Body of pancreas (tissue), 4 donors: ENCODE measurements around the gene NXPE3. TPM values are rescaled to one million over a fixed set of nuclear protein-coding genes. Genes with fewer than 3 reads are reported as not detected.
"Not testable (repeated sequence)": the region's sequence is repeated elsewhere in the genome, so short reads cannot be mapped to it uniquely, and the experiment has no call there.

Experiments used
- ATAC-seq: fragments of 150-250 bp; one replicate; pipeline ENCODE4 v1.9.1; 2016
- DNase-seq, 4 donors: peaks; one replicate each; pipeline ENCODE4 v3.0.0-alpha.2; 2019
- H3K27ac ChIP-seq, 4 donors: fragments of 200-600 bp; sonication (generic); 1 replicate in 3 of 4; 2 replicates in 1 of 4; pipeline versions ENCODE4 v1.5.1 to v1.6.1; 2016 to 2019; ENCODE audit warnings: mild to moderate bottlenecking in 1 of 4, mixed read lengths in 1 of 4, moderate library complexity in 1 of 4
- H3K27me3 ChIP-seq, 2 donors: fragments of 200-600 bp; sonication (generic); one replicate each; pipeline ENCODE4 v1.6.0; 2016; ENCODE audit warnings: mild to moderate bottlenecking in 1 of 2
- H3K36me3 ChIP-seq, 2 donors: fragments of 200-600 bp; sonication (generic); replicated peaks in 1 of 2; 2 replicates each; pipeline ENCODE4 v1.5.1; 2016; ENCODE audit warnings: low read depth in 2 of 2; ENCODE audit not compliant: insufficient read depth in 1 of 2
- H3K4me1 ChIP-seq: fragments of 200-600 bp; sonication (generic); one replicate; pipeline ENCODE4 v1.6.0; 2016
- H3K4me3 ChIP-seq, 2 donors: fragments of 200-600 bp; sonication (generic); 1 replicate in 1 of 2; 2 replicates in 1 of 2; pipeline ENCODE4 v1.5.1; 2016 to 2019
- H3K9me3 ChIP-seq, 3 donors: fragments of 200-600 bp; sonication (generic); 1 replicate in 2 of 3; 2 replicates in 1 of 3; pipeline ENCODE4 v1.5.1; 2016
- POLR2A ChIP-seq, 3 donors: fragments of 450-650 bp; IDR thresholded peaks; one replicate each; pipeline ENCODE4 v1.6.1; 2016; ENCODE audit warnings: antibody characterized with exemption in 3 of 3, mild to moderate bottlenecking in 2 of 3
- WGBS, 2 donors: methylation state at CpG; one replicate each; pipeline ENCODE4 v1.1.5; 2017; 5-methylcytosine and 5-hydroxymethylcytosine counted together
- intact Hi-C: fragments of 100-400 bp; cut with DNase I; formaldehyde crosslinking; loops from one replicate; pipeline ENCODE4 v1.15.1; 2023
- total RNA-seq, 2 donors: library from RNA; depleted of rRNA; stranded (reverse); fragments of >200 nt; gene quantifications; one replicate each; pipeline ENCODE4 v1.1.0, GENCODE V29; 2016
- TF ChIP-seq, protein P1 (sequence below), 7 experiments: fragments of 450-650 bp in 4 of 7; fragments of 200-600 bp in 3 of 7; sonication (generic) in 3 of 7; IDR thresholded peaks; one replicate each; pipeline ENCODE4 v1.5.1; 2016 to 2019; ENCODE audit warnings: antibody characterized with exemption in 7 of 7

The NXPE3 gene
- total RNA-seq, 2 donors from 2014 or later, result 3.1 to 4.6 TPM

GRCh38 chr3:101744811-101745210, 34.2 kb upstream of the NXPE3 start:
- Histone ChIP-seq H3K9me3 (no peaks in the 10 kb centered on the region), H3K36me3 (no peaks in the 10 kb centered on the region), H3K27me3 (no peaks in the 10 kb centered on the region), H3K4me1 (no peaks in the 10 kb centered on the region), H3K27ac (no peak overlapping the region), H3K4me3 (no peak overlapping the region)
- TF ChIP-seq, protein P1, sequence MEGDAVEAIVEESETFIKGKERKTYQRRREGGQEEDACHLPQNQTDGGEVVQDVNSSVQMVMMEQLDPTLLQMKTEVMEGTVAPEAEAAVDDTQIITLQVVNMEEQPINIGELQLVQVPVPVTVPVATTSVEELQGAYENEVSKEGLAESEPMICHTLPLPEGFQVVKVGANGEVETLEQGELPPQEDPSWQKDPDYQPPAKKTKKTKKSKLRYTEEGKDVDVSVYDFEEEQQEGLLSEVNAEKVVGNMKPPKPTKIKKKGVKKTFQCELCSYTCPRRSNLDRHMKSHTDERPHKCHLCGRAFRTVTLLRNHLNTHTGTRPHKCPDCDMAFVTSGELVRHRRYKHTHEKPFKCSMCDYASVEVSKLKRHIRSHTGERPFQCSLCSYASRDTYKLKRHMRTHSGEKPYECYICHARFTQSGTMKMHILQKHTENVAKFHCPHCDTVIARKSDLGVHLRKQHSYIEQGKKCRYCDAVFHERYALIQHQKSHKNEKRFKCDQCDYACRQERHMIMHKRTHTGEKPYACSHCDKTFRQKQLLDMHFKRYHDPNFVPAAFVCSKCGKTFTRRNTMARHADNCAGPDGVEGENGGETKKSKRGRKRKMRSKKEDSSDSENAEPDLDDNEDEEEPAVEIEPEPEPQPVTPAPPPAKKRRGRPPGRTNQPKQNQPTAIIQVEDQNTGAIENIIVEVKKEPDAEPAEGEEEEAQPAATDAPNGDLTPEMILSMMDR (IDR thresholded peaks at IDR 0.05), result no peak
- TF ChIP-seq POLR2A (IDR thresholded peaks at IDR 0.05), result no peak
- no peak for DNase-seq
- ATAC-seq, result no peak
- intact Hi-C loops, result no loop called here
- WGBS, 2 donors, result 31 to 90% methylated on average over 1 of the region's 1 CpG

- DNase-seq, H3K4me1 ChIP-seq, H3K4me3 ChIP-seq, H3K9me3 ChIP-seq, H3K36me3 ChIP-seq, ATAC-seq, H3K27me3 ChIP-seq, intact Hi-C loops, H3K27ac ChIP-seq: not testable (repeated sequence)
- 86 to 100% methylated on average over 1 of the region's 1 CpG for WGBS, 2 donors
These were observed 33.1 kb upstream of the NXPE3 start for GRCh38 chr3:101745934-101746333.

DNA sequence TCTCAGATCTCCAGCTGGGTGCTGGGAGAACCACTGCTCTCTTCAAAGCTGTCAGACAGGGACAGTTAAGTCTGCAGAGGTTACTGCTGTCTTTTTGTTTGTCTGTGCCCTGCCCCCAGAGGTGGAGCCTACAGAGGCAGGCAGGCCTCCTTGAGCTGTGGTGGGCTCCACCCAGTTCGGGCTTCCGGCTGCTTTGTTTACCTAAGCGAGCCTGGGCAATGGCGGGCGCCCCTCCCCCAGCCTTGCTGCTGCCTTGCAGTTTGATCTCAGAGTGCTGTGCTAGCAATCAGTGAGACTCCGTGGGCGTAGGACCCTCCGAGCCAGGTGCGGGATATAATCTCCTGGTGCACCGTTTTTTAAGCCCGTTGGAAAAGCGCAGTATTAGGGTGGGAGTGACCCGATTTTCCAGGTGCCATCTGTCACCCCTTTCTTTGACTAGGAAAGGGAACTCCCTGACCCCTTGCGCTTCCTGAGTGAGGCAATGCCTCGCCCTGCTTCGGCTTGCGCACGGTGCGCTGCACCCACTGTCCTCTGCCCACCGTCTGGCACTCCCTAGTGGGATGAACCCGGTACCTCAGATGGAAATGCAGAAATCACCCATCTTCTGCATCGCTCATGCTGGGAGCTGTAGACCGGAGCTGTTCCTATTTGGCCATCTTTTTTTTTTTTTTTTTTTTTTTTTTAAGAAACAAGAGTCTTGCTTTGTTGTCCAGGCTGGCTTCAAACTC, 25.5 kb upstream of the NXPE3 start:
- H3K27ac ChIP-seq, H3K4me3 ChIP-seq, H3K36me3 ChIP-seq, intact Hi-C loops, H3K9me3 ChIP-seq, H3K4me1 ChIP-seq, ATAC-seq, H3K27me3 ChIP-seq, DNase-seq: not testable (repeated sequence)
- WGBS, 2 donors, result 96 to 99% methylated on average over 11 to 16 of the region's 23 CpGs

GRCh38 chr3:101758224-101758623, 20.8 kb upstream of the NXPE3 start:
- no peaks in the 10 kb centered on the region for H3K4me1 ChIP-seq
- DNase-seq, result no peak
- no peak for ATAC-seq
- H3K9me3 ChIP-seq, result no peaks in the 10 kb centered on the region
- intact Hi-C loops, result no loop called here
- no peaks in the 10 kb centered on the region for H3K27me3 ChIP-seq
- H3K36me3 ChIP-seq, result peaks cover 0 to 7% of the 10 kb centered on the region in 2 donors
- no peak overlapping the region for H3K4me3 ChIP-seq
- no peak for TF ChIP-seq POLR2A (IDR thresholded peaks at IDR 0.05)
- TF ChIP-seq, protein P1 (IDR thresholded peaks at IDR 0.05), result no peak
- WGBS, 2 donors, result 94 to 96% methylated on average over 6 of the region's 6 CpGs
- H3K27ac ChIP-seq, result no peak overlapping the region

GRCh38 chr3:101762041-101762646, 16.9 kb upstream of the NXPE3 start:
- no peak overlapping the region for H3K4me3 ChIP-seq
- no peak overlapping the region for H3K27ac ChIP-seq
- DNase-seq (no peak), ATAC-seq (no peak)
- no peaks in the 10 kb centered on the region for H3K9me3 ChIP-seq
- peaks cover 0 to 2% of the 10 kb centered on the region in 2 donors for H3K36me3 ChIP-seq
- no peak for TF ChIP-seq POLR2A (IDR thresholded peaks at IDR 0.05)
- TF ChIP-seq, protein P1 (IDR thresholded peaks at IDR 0.05), result no peak
- intact Hi-C loops, result no loop called here
- WGBS, 2 donors, result 86 to 90% methylated on average over 3 of the region's 3 CpGs
- H3K4me1 ChIP-seq, result no peaks in the 10 kb centered on the region
- H3K27me3 ChIP-seq, result no peaks in the 10 kb centered on the region

DNA sequence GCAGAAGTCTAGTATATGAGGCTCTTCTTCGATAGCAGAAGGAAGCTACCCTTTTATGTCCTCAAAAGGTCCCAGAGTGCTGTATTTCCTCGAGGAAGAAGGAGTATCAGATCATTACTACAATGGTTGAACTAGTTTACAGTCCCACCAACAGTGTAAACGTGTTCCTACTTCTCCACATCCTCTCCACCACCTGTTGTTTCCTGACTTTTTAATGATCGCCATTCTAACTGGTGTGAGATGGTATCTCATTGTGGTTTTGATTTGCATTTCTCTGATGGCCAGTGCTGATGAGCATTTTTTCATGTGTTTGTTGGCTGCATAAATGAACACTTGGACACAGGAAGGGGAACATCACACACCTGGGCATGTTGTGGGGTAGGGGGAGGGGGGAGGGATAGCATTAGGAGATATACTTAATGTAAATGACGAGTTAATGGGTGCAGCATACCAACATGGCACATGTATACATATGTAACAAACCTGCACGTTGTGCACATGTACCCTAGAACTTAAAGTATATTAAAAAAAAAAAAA, 1.2 kb upstream of the NXPE3 start:
- peaks cover 11% of the 10 kb centered on the region for H3K4me1 ChIP-seq
- DNase-seq, ATAC-seq, H3K27me3 ChIP-seq, intact Hi-C loops, H3K9me3 ChIP-seq, H3K27ac ChIP-seq, H3K36me3 ChIP-seq, H3K4me3 ChIP-seq: not testable (repeated sequence)
- 87 to 88% methylated on average over 6 of the region's 6 CpGs for WGBS, 2 donors
